Measurements from ENCODE around the gene CYBA.

CYBA gene

GRCh38 chr16:88593489-88593888 is 57.4 kb downstream of the CYBA start:
- no peak for DNase-seq (ENCODE audit: low spot score)

Data from iPS-NIHi11 (cell line).